NCI-H2029 (cell line): ENCODE results near the gene SULT1C4.
"Not testable (repeated sequence)": the region's sequence is repeated elsewhere in the genome, so short reads cannot be mapped to it uniquely, and the experiment has no call there.

Source experiments
- DNase-seq: peaks from one replicate; lab custom pipeline; 2025; lab: John Stamatoyannopoulos, UW

Gene SULT1C4

GRCh38 chr2:108377815-108378630, at the start of gene SULT1C4:
SULT1C4 (plus strand) TSS chr2:108377954; CDS start chr2:108378338, 384 bp downstream.
- DNase-seq, result no peak

GRCh38 chr2:108329771-108330170, 48.0 kb upstream of the SULT1C4 start:
- no peak for DNase-seq

- DNase-seq, result no peak
Measured at GRCh38 chr2:108330979-108331378, 46.8 kb upstream of the SULT1C4 start.

- no peak for DNase-seq
Measured at GRCh38 chr2:108345951-108346350, 31.8 kb upstream of the SULT1C4 start.

- no peak for DNase-seq
Measured at GRCh38 chr2:108346827-108347226, 30.9 kb upstream of the SULT1C4 start.

GRCh38 chr2:108347786-108348185, 30.0 kb upstream of the SULT1C4 start:
- DNase-seq, result no peak

- no peak for DNase-seq
Measured at GRCh38 chr2:108348816-108349570, 28.8 kb upstream of the SULT1C4 start.

- no peak for DNase-seq
Measured at GRCh38 chr2:108349571-108349928, 28.2 kb upstream of the SULT1C4 start.

GRCh38 chr2:108351889-108352288, 25.9 kb upstream of the SULT1C4 start:
- no peak for DNase-seq

- DNase-seq, result no peak
Measured at GRCh38 chr2:108354136-108354535, 23.6 kb upstream of the SULT1C4 start.

- no peak for DNase-seq
Measured at GRCh38 chr2:108355906-108356734, 21.6 kb upstream of the SULT1C4 start.

GRCh38 chr2:108359336-108359735, 18.4 kb upstream of the SULT1C4 start:
- not testable (repeated sequence) for DNase-seq

- no peak for DNase-seq
Measured at GRCh38 chr2:108360776-108361468, 16.8 kb upstream of the SULT1C4 start.

GRCh38 chr2:108363024-108363907, 14.5 kb upstream of the SULT1C4 start:
- no peak for DNase-seq

- DNase-seq, result no peak
Measured at GRCh38 chr2:108363908-108364225, 13.9 kb upstream of the SULT1C4 start.

- DNase-seq, result no peak
Measured at GRCh38 chr2:108364676-108365297, 13.0 kb upstream of the SULT1C4 start.

GRCh38 chr2:108365656-108366055, 12.1 kb upstream of the SULT1C4 start:
- DNase-seq, result no peak

- DNase-seq, result no peak
Measured at GRCh38 chr2:108367014-108367413, 10.7 kb upstream of the SULT1C4 start.

- DNase-seq, result no peak
Measured at GRCh38 chr2:108367561-108368175, 10.1 kb upstream of the SULT1C4 start.

- DNase-seq, result no peak
Measured at GRCh38 chr2:108369153-108369552, 8.6 kb upstream of the SULT1C4 start.
